H9 (cell line): ENCODE data around the gene RAP1GAP. TPM values are rescaled to one million over a fixed set of nuclear protein-coding genes. Genes with fewer than 3 reads are reported as not detected.

Experiments
- DNase-seq: peaks from one replicate; pipeline ENCODE4 v3.0.0-alpha.2; 2017
- H2AFZ ChIP-seq: one replicate; pipeline ENCODE4 v1.6.1; 2013; ENCODE audit warnings: mild to moderate bottlenecking, low read length, control low read depth, moderate library complexity
- H2AK5ac ChIP-seq: 2 replicates; pipeline ENCODE4 v1.6.1; 2013; ENCODE audit warnings: low read length, control low read depth, mixed read lengths; ENCODE audit not compliant: insufficient read length
- H2BK120ac ChIP-seq: one replicate; pipeline ENCODE4 v1.6.1; 2013; ENCODE audit warnings: low read depth, mild to moderate bottlenecking, low read length, control low read depth, inconsistent platforms; ENCODE audit not compliant: poor library complexity, severe bottlenecking
- H2BK12ac ChIP-seq: 2 replicates; pipeline ENCODE4 v1.6.1; 2013; ENCODE audit warnings: low read length, control low read depth, mixed read lengths, low read depth; ENCODE audit not compliant: insufficient read length
- H2BK15ac ChIP-seq: 2 replicates; pipeline ENCODE4 v1.6.1; 2013; ENCODE audit warnings: low read depth, low read length, control low read depth
- H2BK20ac ChIP-seq: one replicate; pipeline ENCODE4 v1.6.1; 2013; ENCODE audit warnings: low read depth, mild to moderate bottlenecking, low read length, control low read depth, inconsistent platforms; ENCODE audit not compliant: poor library complexity, severe bottlenecking
- H2BK5ac ChIP-seq: 2 replicates; pipeline ENCODE4 v1.6.1; 2013; ENCODE audit warnings: low read length, control low read depth, mixed read lengths; ENCODE audit not compliant: insufficient read length
- H3K14ac ChIP-seq: 2 replicates; pipeline ENCODE4 v1.6.1; 2013; ENCODE audit warnings: low read length, control low read depth; ENCODE audit not compliant: insufficient read depth
- H3K18ac ChIP-seq: 2 replicates; pipeline ENCODE4 v1.6.1; 2013; ENCODE audit warnings: low read depth, mild to moderate bottlenecking, mixed read lengths, low read length, control low read depth; ENCODE audit not compliant: insufficient read length
- H3K23ac ChIP-seq: 2 replicates; pipeline ENCODE4 v1.6.1; 2013; ENCODE audit warnings: low read length, control low read depth, mixed read lengths, low read depth; ENCODE audit not compliant: insufficient read length
- H3K23me2 ChIP-seq: 2 replicates; pipeline ENCODE4 v1.6.1; 2013; ENCODE audit warnings: low read depth, mild to moderate bottlenecking, mixed read lengths, low read length, control low read depth; ENCODE audit not compliant: insufficient read length, poor library complexity, severe bottlenecking
- H3K27ac ChIP-seq: 2 replicates; pipeline ENCODE4 v1.5.1; 2013; ENCODE audit warnings: low read length, control low read depth, mixed read lengths, low read depth; ENCODE audit not compliant: insufficient read length
- H3K27me3 ChIP-seq: 2 replicates; pipeline ENCODE4 v1.6.1; 2013; ENCODE audit warnings: low read length, control low read depth, inconsistent platforms; ENCODE audit not compliant: insufficient read depth
- H3K4ac ChIP-seq: 2 replicates; pipeline ENCODE4 v1.6.1; 2013; ENCODE audit warnings: low read depth, mild to moderate bottlenecking, control low read depth, inconsistent platforms, low read length, moderate library complexity
- H3K4me1 ChIP-seq: 2 replicates; pipeline ENCODE4 v1.6.1; 2013; ENCODE audit warnings: low read length, control low read depth, inconsistent platforms; ENCODE audit not compliant: insufficient read depth
- H3K4me2 ChIP-seq: 2 replicates; pipeline ENCODE4 v1.6.1; 2013; ENCODE audit warnings: low read length, control low read depth, mixed read lengths; ENCODE audit not compliant: insufficient read length, insufficient read depth
- H3K56ac ChIP-seq: 2 replicates; pipeline ENCODE4 v1.6.1; 2013; ENCODE audit warnings: low read depth, mild to moderate bottlenecking, mixed read lengths, low read length, control low read depth; ENCODE audit not compliant: insufficient read length
- H3K79me1 ChIP-seq: 2 replicates; pipeline ENCODE4 v1.6.1; 2013; ENCODE audit warnings: low read depth, mild to moderate bottlenecking, moderate library complexity, low read length, control low read depth, inconsistent platforms; ENCODE audit not compliant: insufficient read depth, poor library complexity, severe bottlenecking
- H3K79me2 ChIP-seq: 2 replicates; pipeline ENCODE4 v1.6.1; 2013; ENCODE audit warnings: low read length, control low read depth, inconsistent platforms; ENCODE audit not compliant: insufficient read depth
- H3K9ac ChIP-seq: 2 replicates; pipeline ENCODE4 v1.6.1; 2013; ENCODE audit warnings: low read length, control low read depth, mixed read lengths; ENCODE audit not compliant: insufficient read length; ENCODE audit errors: extremely low read depth
- H3K9me3 ChIP-seq: one replicate; pipeline ENCODE4 v1.6.1; 2013; ENCODE audit warnings: low read depth, low read length, inconsistent platforms; ENCODE audit not compliant: control insufficient read depth
- H3T11ph ChIP-seq: one replicate; pipeline ENCODE4 v1.6.1; 2013; ENCODE audit warnings: mild to moderate bottlenecking, low read length, control low read depth, inconsistent platforms
- H4K20me1 ChIP-seq: one replicate; pipeline ENCODE4 v1.6.1; 2013; ENCODE audit not compliant: control insufficient read depth, insufficient read length, insufficient read depth
- H4K5ac ChIP-seq: 2 replicates; pipeline ENCODE4 v1.6.1; 2013; ENCODE audit warnings: low read depth, mild to moderate bottlenecking, mixed read lengths, low read length, control low read depth; ENCODE audit not compliant: insufficient read length
- H4K8ac ChIP-seq: replicated peaks from 2 replicates; pipeline ENCODE4 v1.6.1; 2013; ENCODE audit warnings: low read length, control low read depth, mixed read lengths, low read depth; ENCODE audit not compliant: insufficient read length
- H4K91ac ChIP-seq: 2 replicates; pipeline ENCODE4 v1.6.1; 2013; ENCODE audit warnings: low read depth, mild to moderate bottlenecking, moderate library complexity, mixed read lengths, low read length, control low read depth; ENCODE audit not compliant: insufficient read length
- H3K27ac Mint-ChIP-seq, 3 experiments: 2 replicates in 2 of 3; 3 replicates in 1 of 3; pipeline ENCODE4 v1.8.0; 2020 to 2021; ENCODE audit warnings: mixed read lengths in 3 of 3, mild to moderate bottlenecking in 1 of 3, moderate library complexity in 1 of 3
- H3K27me3 Mint-ChIP-seq: 2 replicates; pipeline ENCODE4 v1.8.0; 2021; ENCODE audit warnings: low read depth, mild to moderate bottlenecking, moderate library complexity, mixed read lengths
- H3K36me3 Mint-ChIP-seq, 3 experiments: 2 replicates in 2 of 3; 3 replicates in 1 of 3; pipeline ENCODE4 v1.8.0; 2020 to 2021; ENCODE audit warnings: low read depth in 3 of 3, mixed read lengths in 3 of 3; ENCODE audit not compliant: insufficient read depth in 1 of 3
- H3K4me1 Mint-ChIP-seq, 2 experiments: 2 replicates each; pipeline ENCODE4 v1.8.0; 2020; ENCODE audit warnings: mixed read lengths in 2 of 2
- H3K4me3 Mint-ChIP-seq, 2 experiments: 2 replicates in 1 of 2; 3 replicates in 1 of 2; pipeline ENCODE4 v1.8.0; 2020 to 2021; ENCODE audit warnings: mild to moderate bottlenecking in 2 of 2, mixed read lengths in 2 of 2, moderate library complexity in 1 of 2
- H3K9me3 Mint-ChIP-seq, 2 experiments: 2 replicates in 1 of 2; 3 replicates in 1 of 2; pipeline ENCODE4 v1.8.0; 2020; ENCODE audit warnings: mild to moderate bottlenecking in 2 of 2, mixed read lengths in 2 of 2, moderate library complexity in 1 of 2
- WGBS: extraction: QIAGEN DNeasy Blood & Tissue Kit; methylation state at CpG from one replicate; pipeline ENCODE4 v1.1.7; 2013; ENCODE audit warnings: missing lambda C conversion rate, low lambda C conversion rate, mixed read lengths; ENCODE audit not compliant: insufficient read length; ENCODE audit errors: extremely low coverage; 5-methylcytosine and 5-hydroxymethylcytosine counted together
- total RNA-seq: library from RNA; stranded (reverse); gene quantifications from 2 replicates; pipeline ENCODE4 v1.2.1, GENCODE V29; 2021
- TF ChIP-seq, protein P1 (sequence below): fragments of 200-600 bp; sonication (generic); conservative IDR thresholded peaks from 3 replicates; pipeline ENCODE4 v1.8.0; 2021; ENCODE audit warnings: antibody characterized with exemption, mild to moderate bottlenecking

Gene RAP1GAP
- total RNA-seq, 1 experiment from 2014 or later: 7.9 TPM

- Histone ChIP-seq H4K8ac (no peak overlapping the region), H3K4ac (no peak overlapping the region), H3K14ac (no peak overlapping the region), H3K23me2 (peaks cover 8% of the 10 kb centered on the region), H3K79me1 (no peaks in the 10 kb centered on the region), H2BK120ac (no peak overlapping the region), H4K5ac (no peak overlapping the region), H3K79me2 (no peaks in the 10 kb centered on the region), H3T11ph (no peak overlapping the region), H3K27me3 (peaks cover 3% of the 10 kb centered on the region; the same call in 1 of the 2 replicates), H3K23ac (no peak overlapping the region), H3K4me2 (no peak overlapping the region), H2AFZ (no peak overlapping the region), H2BK12ac (no peak overlapping the region), H3K27ac (no peak overlapping the region), H2BK5ac (no peak overlapping the region), H3K18ac (no peak overlapping the region), H3K56ac (no peak overlapping the region), H3K4me1 (peaks cover 6% of the 10 kb centered on the region; the same call in 1 of the 2 replicates), H4K20me1 (no peaks in the 10 kb centered on the region), H2BK20ac (no peak overlapping the region), H4K91ac (no peak overlapping the region), H2BK15ac (no peak overlapping the region), H3K9ac (no peak overlapping the region), H2AK5ac (no peak overlapping the region), H3K9me3 (no peaks in the 10 kb centered on the region)
- no CpG with 5 or more reads among the region's 16 CpGs for WGBS
- TF ChIP-seq, protein P1, sequence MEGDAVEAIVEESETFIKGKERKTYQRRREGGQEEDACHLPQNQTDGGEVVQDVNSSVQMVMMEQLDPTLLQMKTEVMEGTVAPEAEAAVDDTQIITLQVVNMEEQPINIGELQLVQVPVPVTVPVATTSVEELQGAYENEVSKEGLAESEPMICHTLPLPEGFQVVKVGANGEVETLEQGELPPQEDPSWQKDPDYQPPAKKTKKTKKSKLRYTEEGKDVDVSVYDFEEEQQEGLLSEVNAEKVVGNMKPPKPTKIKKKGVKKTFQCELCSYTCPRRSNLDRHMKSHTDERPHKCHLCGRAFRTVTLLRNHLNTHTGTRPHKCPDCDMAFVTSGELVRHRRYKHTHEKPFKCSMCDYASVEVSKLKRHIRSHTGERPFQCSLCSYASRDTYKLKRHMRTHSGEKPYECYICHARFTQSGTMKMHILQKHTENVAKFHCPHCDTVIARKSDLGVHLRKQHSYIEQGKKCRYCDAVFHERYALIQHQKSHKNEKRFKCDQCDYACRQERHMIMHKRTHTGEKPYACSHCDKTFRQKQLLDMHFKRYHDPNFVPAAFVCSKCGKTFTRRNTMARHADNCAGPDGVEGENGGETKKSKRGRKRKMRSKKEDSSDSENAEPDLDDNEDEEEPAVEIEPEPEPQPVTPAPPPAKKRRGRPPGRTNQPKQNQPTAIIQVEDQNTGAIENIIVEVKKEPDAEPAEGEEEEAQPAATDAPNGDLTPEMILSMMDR: no peak
- Mint-ChIP-seq H3K27me3 (peaks cover 10% of the 10 kb centered on the region), H3K4me1 (peaks cover 16 to 32% of the 10 kb centered on the region in 2 experiments), H3K9me3 (no peaks in the 10 kb centered on the region), H3K36me3 (no peaks in the 10 kb centered on the region; a peak in 1 of 7 replicates), H3K27ac (no peak overlapping the region), H3K4me3 (0 out of 5 replicates have a peak overlapping the region, but pooled peaks of 1 of the 2 experiments have one; percentile 79)
- DNase-seq: no peak
These were observed 48.7 kb downstream of the RAP1GAP start for GRCh38 chr1:21620496-21620895.
